ENCODE measurements around the gene NDUFB4.
"Not testable (repeated sequence)": the region's sequence is repeated elsewhere in the genome, so short reads cannot be mapped to it uniquely, and the experiment has no call there.

Gene NDUFB4

GRCh38 chr3:120637851-120638559 lies 41.9 kb downstream of the NDUFB4 start:
- DNase-seq (ENCODE audit: low read depth), result no peak

DNA sequence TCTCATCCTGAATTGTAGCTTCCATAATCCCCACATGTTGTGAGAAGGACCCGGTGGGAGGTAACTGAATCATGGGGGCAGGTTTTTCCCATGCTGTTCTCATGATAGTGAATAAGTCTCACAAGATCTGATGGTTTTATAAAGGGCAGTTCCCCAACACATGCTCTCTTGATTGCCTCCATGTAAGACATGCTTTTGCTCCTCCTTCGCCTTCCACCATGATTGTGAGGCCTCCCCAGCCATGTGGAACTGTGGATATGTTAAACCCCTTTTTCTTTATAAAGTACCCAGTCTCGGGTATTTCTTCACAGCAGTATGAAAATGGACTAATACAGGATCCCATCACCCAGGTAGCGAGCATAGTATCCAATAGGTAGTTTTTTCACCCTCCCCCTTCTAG lies 42.7 kb downstream of the NDUFB4 start:
- DNase-seq (ENCODE audit: low read depth), result not testable (repeated sequence)

DNA sequence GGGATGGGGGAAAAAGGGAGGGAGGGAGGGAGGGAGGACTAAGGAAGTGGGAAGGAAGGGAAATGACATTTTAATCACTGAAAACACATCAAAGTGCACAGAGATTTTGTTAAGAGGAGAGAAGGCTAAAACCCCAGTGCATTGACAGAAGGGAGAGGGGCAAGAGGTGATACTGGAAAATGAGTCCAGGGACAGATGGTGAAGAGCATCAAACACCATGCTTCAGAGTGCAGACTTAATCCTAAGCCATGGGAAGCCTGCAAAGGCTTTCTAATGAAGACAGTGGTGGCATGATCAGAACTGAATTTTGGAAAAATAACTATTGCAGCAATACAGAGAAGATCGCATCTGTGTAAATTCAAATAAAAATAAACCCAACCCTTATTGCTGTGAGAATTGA lies 44.1 kb downstream of the NDUFB4 start:
- DNase-seq (ENCODE audit: low read depth), result no peak

GRCh38 chr3:120641696-120642246 lies 45.6 kb downstream of the NDUFB4 start:
- DNase-seq (ENCODE audit: low read depth), result no peak

GRCh38 chr3:120642368-120642948 lies 46.3 kb downstream of the NDUFB4 start:
- DNase-seq (ENCODE audit: low read depth), result no peak

- no peak for DNase-seq (ENCODE audit: low read depth)
Measured at GRCh38 chr3:120645083-120645845, 49.1 kb downstream of the NDUFB4 start.

GRCh38 chr3:120646771-120647432 lies 50.8 kb downstream of the NDUFB4 start:
- DNase-seq (ENCODE audit: low read depth), result no peak

DNA sequence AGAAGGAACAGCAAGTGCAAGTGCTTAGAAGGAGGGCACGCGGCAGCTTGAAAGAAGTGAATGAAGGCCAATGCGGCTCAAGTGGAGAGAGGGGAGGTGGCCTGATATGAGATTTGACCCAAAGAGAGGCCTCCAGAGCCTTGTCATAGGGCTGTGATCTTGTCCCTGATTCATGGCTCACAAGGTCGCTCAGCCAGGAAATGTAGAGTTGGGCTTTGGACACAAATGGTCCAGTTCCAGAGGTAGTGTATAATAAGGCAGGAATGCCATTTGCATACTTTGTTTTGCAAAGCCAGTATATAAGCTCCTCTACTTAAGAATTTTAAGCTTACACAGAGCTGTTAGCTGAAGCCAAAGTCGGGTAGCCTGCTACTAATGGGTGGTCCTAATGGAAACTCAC lies 52.2 kb downstream of the NDUFB4 start:
- DNase-seq (ENCODE audit: low read depth), result no peak

DNA sequence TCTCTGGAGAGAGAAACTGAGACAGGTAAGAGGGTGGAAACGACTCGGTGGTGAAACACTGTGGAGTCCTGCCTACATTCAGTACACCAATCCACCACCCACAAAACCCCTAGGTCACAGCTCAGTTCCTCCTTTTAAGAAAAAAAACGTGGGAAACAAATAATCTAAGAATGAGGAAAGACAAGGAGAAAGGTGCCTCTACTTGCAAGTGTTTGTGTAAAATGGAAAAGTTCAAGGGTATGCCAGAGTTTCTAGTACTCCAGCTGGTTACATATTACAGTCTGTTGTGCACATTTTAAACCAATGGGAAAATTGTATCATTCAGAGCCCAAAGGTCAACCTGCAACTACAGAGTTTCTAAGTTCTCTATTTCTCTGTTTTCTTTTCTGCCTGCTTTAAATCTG lies 53.7 kb downstream of the NDUFB4 start:
- no peak for DNase-seq (ENCODE audit: low read depth)

DNA sequence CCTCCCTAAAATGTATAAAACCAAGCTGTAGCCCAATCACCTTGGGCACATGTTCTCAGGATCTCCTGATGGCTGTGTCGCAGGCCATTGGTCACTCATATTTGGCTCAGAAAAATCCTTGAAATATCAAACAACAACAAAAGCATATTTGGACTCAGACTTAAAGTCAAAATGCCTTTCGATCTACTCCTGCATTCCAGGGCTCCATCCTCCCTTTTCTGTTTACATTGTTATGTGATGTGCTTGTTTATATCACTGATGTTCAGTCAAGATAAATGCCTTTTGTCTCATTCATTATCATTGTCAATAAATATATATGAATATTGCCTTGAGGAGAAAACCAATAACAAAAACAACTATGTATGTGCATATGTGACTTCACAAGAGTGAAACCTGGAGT lies 54.2 kb downstream of the NDUFB4 start:
- DNase-seq (ENCODE audit: low read depth), result no peak

Data from stimulated activated CD8-positive, alpha-beta memory T cell treated with anti-CD3 and anti-CD28 coated beads, Interleukin-15, amount 100 ng/mL, for 24 hours (primary cell).